ENCODE data around the gene COPS6.
A peak's percentile ranks its signal among the peaks of the same experiment; 100 is the strongest.

COPS6 gene

GRCh38 chr7:100080907-100081534 lies 7.7 kb upstream of the COPS6 start:
- no peak for DNase-seq

GRCh38 chr7:100081535-100082102 lies 7.2 kb upstream of the COPS6 start, which contains the start of gene ZNF3:
ZNF3 (minus strand) TSS chr7:100081723; CDS start chr7:100077357, 4,366 bp downstream.
- peak; percentile 97 for DNase-seq

GRCh38 chr7:100082978-100083377 lies 5.8 kb upstream of the COPS6 start:
- no peak for DNase-seq

- peak; percentile 34 for DNase-seq
Observed at GRCh38 chr7:100085515-100085914, 3.3 kb upstream of the COPS6 start.

- no peak for DNase-seq
Observed at GRCh38 chr7:100087055-100087750, 1.6 kb upstream of the COPS6 start.

GRCh38 chr7:100088095-100088620 lies 611 bp upstream of the COPS6 start:
- DNase-seq = no peak

GRCh38 chr7:100089458-100090196 lies 858 bp downstream of the COPS6 start:
- DNase-seq = no peak

- DNase-seq = no peak
Observed at GRCh38 chr7:100090527-100091410, 2.0 kb downstream of the COPS6 start.

- DNase-seq = no peak
Observed at GRCh38 chr7:100091411-100092181, 2.8 kb downstream of the COPS6 start.

GRCh38 chr7:100093054-100093453 lies 4.3 kb downstream of the COPS6 start:
- no peak for DNase-seq

- no peak for DNase-seq
Observed at GRCh38 chr7:100093498-100093897, 4.7 kb downstream of the COPS6 start.

GRCh38 chr7:100093925-100094486 lies 5.2 kb downstream of the COPS6 start:
- no peak for DNase-seq

GRCh38 chr7:100095289-100095688 lies 6.5 kb downstream of the COPS6 start:
- DNase-seq = no peak

GRCh38 chr7:100095704-100096103 lies 6.9 kb downstream of the COPS6 start:
- no peak for DNase-seq

GRCh38 chr7:100098913-100099312 lies 10.1 kb downstream of the COPS6 start:
- no peak for DNase-seq

- DNase-seq = no peak
Observed at GRCh38 chr7:100099452-100099851, 10.7 kb downstream of the COPS6 start.

- DNase-seq = peak; percentile 80
Observed at GRCh38 chr7:100100420-100101015, 11.7 kb downstream of the COPS6 start.

GRCh38 chr7:100101016-100101862 lies 12.5 kb downstream of the COPS6 start, which contains the start of the genes AP4M1 and MCM7:
AP4M1 (plus strand) TSS chr7:100101643; CDS start chr7:100101715, 72 bp downstream.
MCM7 (minus strand) TSS chr7:100101397; CDS start chr7:100101294, 103 bp downstream.
- peak; percentile 98 for DNase-seq
